WTC11 (cell line): ENCODE data around the gene UCK2. TPM values are rescaled to one million over a fixed set of nuclear protein-coding genes. Genes with fewer than 3 reads are reported as not detected.

ENCODE experiments used
- AR ChIP-seq: fragments of 250-450 bp; sonication (Bioruptor Pico); IDR thresholded peaks from 2 replicates; pipeline ENCODE4 v1.9.0; 2021; ENCODE audit warnings: mild to moderate bottlenecking
- ATF3 ChIP-seq: sonication (generic); formaldehyde crosslinking; conservative IDR thresholded peaks from 2 replicates; pipeline ENCODE4 v1.8.1; 2022; ENCODE audit warnings: mild to moderate bottlenecking, missing genetic modification reagents
- CBFB ChIP-seq: sonication (generic); formaldehyde crosslinking; IDR thresholded peaks from 2 replicates; pipeline ENCODE4 v1.8.1; 2022; ENCODE audit warnings: mild to moderate bottlenecking, low read depth, missing genetic modification reagents
- CREM ChIP-seq: sonication (generic); formaldehyde crosslinking; IDR thresholded peaks from 2 replicates; pipeline ENCODE4 v1.8.1; 2022; ENCODE audit warnings: mild to moderate bottlenecking, missing genetic modification reagents, moderate library complexity
- ESRRA ChIP-seq: sonication (generic); formaldehyde crosslinking; IDR thresholded peaks from 2 replicates; pipeline ENCODE4 v1.8.1; 2022; ENCODE audit warnings: mild to moderate bottlenecking, missing genetic modification reagents, borderline replicate concordance
- FOXJ3 ChIP-seq: sonication (generic); formaldehyde crosslinking; IDR thresholded peaks from 2 replicates; pipeline ENCODE4 v1.9.0; 2021; ENCODE audit warnings: missing genetic modification reagents, mild to moderate bottlenecking, borderline replicate concordance
- GRHL2 ChIP-seq: fragments of 250-450 bp; sonication (Bioruptor Pico); IDR thresholded peaks from 2 replicates; pipeline ENCODE4 v1.8.0; 2022; ENCODE audit warnings: mild to moderate bottlenecking, moderate library complexity; ENCODE audit not compliant: insufficient replicate concordance, severe bottlenecking
- GTF2I ChIP-seq: fragments of 250-450 bp; sonication (Bioruptor Pico); conservative IDR thresholded peaks from 2 replicates; pipeline ENCODE4 v1.4.0; 2021; ENCODE audit warnings: mild to moderate bottlenecking
- HMGA2 ChIP-seq: fragments of 250-450 bp; sonication (Bioruptor Pico); IDR thresholded peaks from 2 replicates; pipeline ENCODE4 v1.4.0; 2021; ENCODE audit warnings: mild to moderate bottlenecking, moderate library complexity
- MYBL2 ChIP-seq: sonication (generic); formaldehyde crosslinking; IDR thresholded peaks from 2 replicates; pipeline ENCODE4 v1.8.1; 2023; ENCODE audit warnings: mild to moderate bottlenecking, moderate library complexity, missing genetic modification reagents
- NFE2L1 ChIP-seq: sonication (generic); formaldehyde crosslinking; IDR thresholded peaks from 2 replicates; pipeline ENCODE4 v1.8.1; 2023; ENCODE audit warnings: missing genetic modification reagents
- NR2C2 ChIP-seq: sonication (generic); formaldehyde crosslinking; IDR thresholded peaks from 2 replicates; pipeline ENCODE4 v1.8.0; 2022; ENCODE audit warnings: mild to moderate bottlenecking, missing genetic modification reagents
- PRRX2 ChIP-seq: fragments of 250-450 bp; sonication (Bioruptor Pico); IDR thresholded peaks from 2 replicates; pipeline ENCODE4 v1.8.0; 2021; ENCODE audit warnings: mild to moderate bottlenecking
- SOX15 ChIP-seq: fragments of 250-450 bp; sonication (Bioruptor Pico); IDR thresholded peaks from 2 replicates; pipeline ENCODE4 v1.9.0; 2021; ENCODE audit warnings: mild to moderate bottlenecking
- TEAD4 ChIP-seq: sonication (generic); formaldehyde crosslinking; IDR thresholded peaks from 2 replicates; pipeline ENCODE4 v1.8.0; 2022; ENCODE audit warnings: mild to moderate bottlenecking, missing genetic modification reagents
- USF2 ChIP-seq: sonication (generic); formaldehyde crosslinking; IDR thresholded peaks from 2 replicates; pipeline ENCODE4 v1.8.1; 2023; ENCODE audit warnings: mild to moderate bottlenecking, missing genetic modification reagents, moderate library complexity
- ZNF121 ChIP-seq: sonication (generic); formaldehyde crosslinking; IDR thresholded peaks from 2 replicates; pipeline ENCODE4 v1.8.0; 2023; ENCODE audit warnings: missing genetic modification reagents
- ZNF138 ChIP-seq: sonication (generic); formaldehyde crosslinking; conservative IDR thresholded peaks from 2 replicates; pipeline ENCODE4 v1.8.1; 2022; ENCODE audit warnings: mild to moderate bottlenecking, moderate library complexity, missing genetic modification reagents
- ZNF232 ChIP-seq: sonication (generic); formaldehyde crosslinking; IDR thresholded peaks from 2 replicates; pipeline ENCODE4 v1.8.0; 2022; ENCODE audit warnings: mild to moderate bottlenecking, missing genetic modification reagents
- ZNF416 ChIP-seq: fragments of 250-450 bp; sonication (Bioruptor Pico); IDR thresholded peaks from 2 replicates; pipeline ENCODE4 v1.9.0; 2021; ENCODE audit warnings: mild to moderate bottlenecking, inconsistent platforms
- ZNF671 ChIP-seq: fragments of 250-450 bp; sonication (Bioruptor Pico); IDR thresholded peaks from 2 replicates; pipeline ENCODE4 v1.8.0; 2021; ENCODE audit warnings: mild to moderate bottlenecking
- total RNA-seq: library from RNA; stranded (reverse); gene quantifications from 3 replicates; pipeline ENCODE4 v1.2.3, GENCODE V29; 2021
- TF ChIP-seq, protein P1 (sequence below): fragments of 250-450 bp; sonication (Bioruptor Pico); IDR thresholded peaks from 2 replicates; pipeline ENCODE4 v1.9.0; 2021; ENCODE audit warnings: mild to moderate bottlenecking, borderline replicate concordance
- TF ChIP-seq, protein P2 (sequence below): sonication (generic); formaldehyde crosslinking; IDR thresholded peaks from 2 replicates; pipeline ENCODE4 v1.8.1; 2022; ENCODE audit warnings: mild to moderate bottlenecking, missing genetic modification reagents, moderate library complexity, borderline replicate concordance
- TF ChIP-seq, protein P3 (sequence below): sonication (generic); formaldehyde crosslinking; IDR thresholded peaks from 2 replicates; pipeline ENCODE4 v1.8.1; 2023; ENCODE audit warnings: mild to moderate bottlenecking, missing genetic modification reagents, moderate library complexity
- TF ChIP-seq, protein P4 (sequence below): sonication (generic); formaldehyde crosslinking; IDR thresholded peaks from 2 replicates; pipeline ENCODE4 v1.8.0; 2023; ENCODE audit warnings: missing genetic modification reagents, mild to moderate bottlenecking, borderline replicate concordance

The UCK2 gene
- total RNA-seq, 1 experiment from 2014 or later: 85.7 TPM

DNA sequence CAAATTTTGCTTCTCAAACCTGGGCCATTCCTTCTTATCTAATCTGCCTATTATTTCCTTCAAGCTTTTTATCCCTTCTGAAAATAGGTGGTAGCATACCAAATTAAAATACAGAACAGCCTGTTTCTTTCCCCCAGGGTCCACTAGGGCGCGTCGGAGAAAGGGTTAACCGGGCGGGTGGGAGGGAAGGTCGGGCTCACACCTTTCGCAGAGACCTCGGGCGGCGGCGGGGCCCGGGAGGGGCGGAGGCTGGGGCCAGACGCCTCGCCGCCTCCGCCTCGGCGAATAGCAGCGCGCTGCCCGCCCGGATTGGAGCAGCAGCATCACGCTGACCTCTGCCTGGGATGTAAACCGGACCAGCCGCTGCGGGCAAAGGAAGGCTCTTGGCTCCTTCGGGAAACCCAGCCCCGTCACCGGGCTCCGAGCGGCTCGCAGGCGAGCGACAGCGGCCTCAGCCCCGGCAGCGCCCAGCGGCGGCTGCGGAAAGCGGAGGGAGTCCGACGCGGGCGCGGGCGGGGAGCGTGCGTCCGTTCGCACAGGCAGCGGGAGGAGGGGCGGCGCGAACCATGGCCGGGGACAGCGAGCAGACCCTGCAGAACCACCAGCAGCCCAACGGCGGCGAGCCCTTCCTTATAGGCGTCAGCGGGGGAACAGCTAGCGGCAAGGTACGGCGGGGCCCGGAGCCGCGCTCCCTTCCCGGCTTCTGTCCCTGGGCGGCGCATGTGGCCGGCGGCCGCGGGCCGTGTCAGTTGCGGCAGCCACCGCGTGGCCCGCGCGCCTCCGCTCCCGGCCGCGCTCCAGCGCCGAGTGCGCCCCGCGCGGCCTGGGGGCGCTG lies at the start of gene UCK2 (continued):
- TF ChIP-seq GTF2I (no peak), NR2C2 (no peak), TEAD4 (CRISPR knock-in tag) (no peak), CBFB (no peak), ZNF121 (CRISPR knock-in tag) (no peak), ZNF138 (no peak), PRRX2 (no peak), USF2 (CRISPR knock-in tag) (no peak), GRHL2 (CRISPR knock-in tag) (no peak), SOX15 (CRISPR knock-in tag) (no peak), HMGA2 (no peak), NFE2L1 (CRISPR knock-in tag) (no peak; the same call in 1 of the 2 replicates), ZNF671 (CRISPR knock-in tag) (no peak), ZNF416 (CRISPR knock-in tag) (no peak), ATF3 (CRISPR knock-in tag) (no peak), AR (CRISPR knock-in tag) (no peak), ESRRA (no peak), FOXJ3 (no peak), ZNF232 (CRISPR knock-in tag) (no peak), CREM (peak; percentile 68; the same call in 1 of the 2 replicates), MYBL2 (CRISPR knock-in tag) (no peak)
- TF ChIP-seq, protein P1, sequence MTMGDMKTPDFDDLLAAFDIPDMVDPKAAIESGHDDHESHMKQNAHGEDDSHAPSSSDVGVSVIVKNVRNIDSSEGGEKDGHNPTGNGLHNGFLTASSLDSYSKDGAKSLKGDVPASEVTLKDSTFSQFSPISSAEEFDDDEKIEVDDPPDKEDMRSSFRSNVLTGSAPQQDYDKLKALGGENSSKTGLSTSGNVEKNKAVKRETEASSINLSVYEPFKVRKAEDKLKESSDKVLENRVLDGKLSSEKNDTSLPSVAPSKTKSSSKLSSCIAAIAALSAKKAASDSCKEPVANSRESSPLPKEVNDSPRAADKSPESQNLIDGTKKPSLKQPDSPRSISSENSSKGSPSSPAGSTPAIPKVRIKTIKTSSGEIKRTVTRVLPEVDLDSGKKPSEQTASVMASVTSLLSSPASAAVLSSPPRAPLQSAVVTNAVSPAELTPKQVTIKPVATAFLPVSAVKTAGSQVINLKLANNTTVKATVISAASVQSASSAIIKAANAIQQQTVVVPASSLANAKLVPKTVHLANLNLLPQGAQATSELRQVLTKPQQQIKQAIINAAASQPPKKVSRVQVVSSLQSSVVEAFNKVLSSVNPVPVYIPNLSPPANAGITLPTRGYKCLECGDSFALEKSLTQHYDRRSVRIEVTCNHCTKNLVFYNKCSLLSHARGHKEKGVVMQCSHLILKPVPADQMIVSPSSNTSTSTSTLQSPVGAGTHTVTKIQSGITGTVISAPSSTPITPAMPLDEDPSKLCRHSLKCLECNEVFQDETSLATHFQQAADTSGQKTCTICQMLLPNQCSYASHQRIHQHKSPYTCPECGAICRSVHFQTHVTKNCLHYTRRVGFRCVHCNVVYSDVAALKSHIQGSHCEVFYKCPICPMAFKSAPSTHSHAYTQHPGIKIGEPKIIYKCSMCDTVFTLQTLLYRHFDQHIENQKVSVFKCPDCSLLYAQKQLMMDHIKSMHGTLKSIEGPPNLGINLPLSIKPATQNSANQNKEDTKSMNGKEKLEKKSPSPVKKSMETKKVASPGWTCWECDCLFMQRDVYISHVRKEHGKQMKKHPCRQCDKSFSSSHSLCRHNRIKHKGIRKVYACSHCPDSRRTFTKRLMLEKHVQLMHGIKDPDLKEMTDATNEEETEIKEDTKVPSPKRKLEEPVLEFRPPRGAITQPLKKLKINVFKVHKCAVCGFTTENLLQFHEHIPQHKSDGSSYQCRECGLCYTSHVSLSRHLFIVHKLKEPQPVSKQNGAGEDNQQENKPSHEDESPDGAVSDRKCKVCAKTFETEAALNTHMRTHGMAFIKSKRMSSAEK (CRISPR knock-in tag): no peak
- TF ChIP-seq, protein P2, sequence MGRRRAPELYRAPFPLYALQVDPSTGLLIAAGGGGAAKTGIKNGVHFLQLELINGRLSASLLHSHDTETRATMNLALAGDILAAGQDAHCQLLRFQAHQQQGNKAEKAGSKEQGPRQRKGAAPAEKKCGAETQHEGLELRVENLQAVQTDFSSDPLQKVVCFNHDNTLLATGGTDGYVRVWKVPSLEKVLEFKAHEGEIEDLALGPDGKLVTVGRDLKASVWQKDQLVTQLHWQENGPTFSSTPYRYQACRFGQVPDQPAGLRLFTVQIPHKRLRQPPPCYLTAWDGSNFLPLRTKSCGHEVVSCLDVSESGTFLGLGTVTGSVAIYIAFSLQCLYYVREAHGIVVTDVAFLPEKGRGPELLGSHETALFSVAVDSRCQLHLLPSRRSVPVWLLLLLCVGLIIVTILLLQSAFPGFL (CRISPR knock-in tag): no peak
- TF ChIP-seq, protein P3, sequence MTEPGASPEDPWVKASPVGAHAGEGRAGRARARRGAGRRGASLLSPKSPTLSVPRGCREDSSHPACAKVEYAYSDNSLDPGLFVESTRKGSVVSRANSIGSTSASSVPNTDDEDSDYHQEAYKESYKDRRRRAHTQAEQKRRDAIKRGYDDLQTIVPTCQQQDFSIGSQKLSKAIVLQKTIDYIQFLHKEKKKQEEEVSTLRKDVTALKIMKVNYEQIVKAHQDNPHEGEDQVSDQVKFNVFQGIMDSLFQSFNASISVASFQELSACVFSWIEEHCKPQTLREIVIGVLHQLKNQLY: no peak
- TF ChIP-seq, protein P4, sequence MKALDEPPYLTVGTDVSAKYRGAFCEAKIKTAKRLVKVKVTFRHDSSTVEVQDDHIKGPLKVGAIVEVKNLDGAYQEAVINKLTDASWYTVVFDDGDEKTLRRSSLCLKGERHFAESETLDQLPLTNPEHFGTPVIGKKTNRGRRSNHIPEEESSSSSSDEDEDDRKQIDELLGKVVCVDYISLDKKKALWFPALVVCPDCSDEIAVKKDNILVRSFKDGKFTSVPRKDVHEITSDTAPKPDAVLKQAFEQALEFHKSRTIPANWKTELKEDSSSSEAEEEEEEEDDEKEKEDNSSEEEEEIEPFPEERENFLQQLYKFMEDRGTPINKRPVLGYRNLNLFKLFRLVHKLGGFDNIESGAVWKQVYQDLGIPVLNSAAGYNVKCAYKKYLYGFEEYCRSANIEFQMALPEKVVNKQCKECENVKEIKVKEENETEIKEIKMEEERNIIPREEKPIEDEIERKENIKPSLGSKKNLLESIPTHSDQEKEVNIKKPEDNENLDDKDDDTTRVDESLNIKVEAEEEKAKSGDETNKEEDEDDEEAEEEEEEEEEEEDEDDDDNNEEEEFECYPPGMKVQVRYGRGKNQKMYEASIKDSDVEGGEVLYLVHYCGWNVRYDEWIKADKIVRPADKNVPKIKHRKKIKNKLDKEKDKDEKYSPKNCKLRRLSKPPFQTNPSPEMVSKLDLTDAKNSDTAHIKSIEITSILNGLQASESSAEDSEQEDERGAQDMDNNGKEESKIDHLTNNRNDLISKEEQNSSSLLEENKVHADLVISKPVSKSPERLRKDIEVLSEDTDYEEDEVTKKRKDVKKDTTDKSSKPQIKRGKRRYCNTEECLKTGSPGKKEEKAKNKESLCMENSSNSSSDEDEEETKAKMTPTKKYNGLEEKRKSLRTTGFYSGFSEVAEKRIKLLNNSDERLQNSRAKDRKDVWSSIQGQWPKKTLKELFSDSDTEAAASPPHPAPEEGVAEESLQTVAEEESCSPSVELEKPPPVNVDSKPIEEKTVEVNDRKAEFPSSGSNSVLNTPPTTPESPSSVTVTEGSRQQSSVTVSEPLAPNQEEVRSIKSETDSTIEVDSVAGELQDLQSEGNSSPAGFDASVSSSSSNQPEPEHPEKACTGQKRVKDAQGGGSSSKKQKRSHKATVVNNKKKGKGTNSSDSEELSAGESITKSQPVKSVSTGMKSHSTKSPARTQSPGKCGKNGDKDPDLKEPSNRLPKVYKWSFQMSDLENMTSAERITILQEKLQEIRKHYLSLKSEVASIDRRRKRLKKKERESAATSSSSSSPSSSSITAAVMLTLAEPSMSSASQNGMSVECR: peak; percentile 50; the same call in 1 of the 2 replicates
